Small intestine (tissue), 7 donors: Measurements from ENCODE around the gene EPS8L2. TPM values are rescaled to one million over a fixed set of nuclear protein-coding genes. Genes with fewer than 3 reads are reported as not detected.

ENCODE experiments used
- DNase-seq, 2 donors: peaks; one replicate each; pipeline versions ENCODE4 v3.0.0 to v3.0.0-alpha.2; 2013
- FAIRE-seq: peaks from 2 replicates; lab custom pipeline; 2012; peaks lifted over from hg19 to GRCh38; lab: Jason Lieb, UNC
- H3K27ac ChIP-seq, 3 donors: one replicate each; pipeline ENCODE4 v1.5.1; 2013; ENCODE audit warnings: low read length in 2 of 3, mild to moderate bottlenecking in 2 of 3, control low read depth in 1 of 3, inconsistent platforms in 1 of 3, low read depth in 1 of 3, moderate library complexity in 1 of 3
- H3K27me3 ChIP-seq, 3 donors: one replicate each; pipeline ENCODE4 v1.6.1; 2013; ENCODE audit warnings: low read length in 3 of 3, inconsistent platforms in 1 of 3; ENCODE audit not compliant: control insufficient read depth in 3 of 3, insufficient read depth in 3 of 3
- H3K36me3 ChIP-seq, 3 donors: one replicate each; pipeline ENCODE4 v1.6.1; 2013; ENCODE audit warnings: low read length in 3 of 3, inconsistent platforms in 1 of 3, low read depth in 1 of 3, mild to moderate bottlenecking in 1 of 3, moderate library complexity in 1 of 3; ENCODE audit not compliant: control insufficient read depth in 3 of 3, insufficient read depth in 2 of 3
- H3K4me1 ChIP-seq, 3 donors: one replicate each; pipeline ENCODE4 v1.6.1; 2013; ENCODE audit warnings: low read length in 2 of 3, inconsistent platforms in 1 of 3, low read depth in 1 of 3, mild to moderate bottlenecking in 1 of 3, moderate library complexity in 1 of 3; ENCODE audit not compliant: control insufficient read depth in 3 of 3, insufficient read depth in 2 of 3
- H3K4me3 ChIP-seq, 3 donors: one replicate each; pipeline ENCODE4 v1.5.1; 2013; ENCODE audit warnings: low read length in 3 of 3, control low read depth in 1 of 3, inconsistent platforms in 1 of 3, low read depth in 1 of 3, mild to moderate bottlenecking in 1 of 3, moderate library complexity in 1 of 3
- H3K9me3 ChIP-seq, 2 donors: one replicate each; pipeline ENCODE4 v1.6.1; 2013; ENCODE audit warnings: low read depth in 1 of 2, low read length in 1 of 2; ENCODE audit not compliant: control insufficient read depth in 2 of 2, insufficient read depth in 1 of 2
- WGBS, 3 donors: extraction: QIAGEN DNeasy Blood & Tissue Kit; methylation state at CpG; one replicate each; pipeline ENCODE4 v1.1.7; 2013; 5-methylcytosine and 5-hydroxymethylcytosine counted together
- polyA plus RNA-seq, 4 donors: library from polyadenylated mRNA; stranded (reverse) in 3 of 4; unstranded in 1 of 4; fragments of 200-250 nt in 3 of 4; fragments of 120-200 nt in 1 of 4; gene quantifications; one replicate each; pipeline versions ENCODE4 v1.2.1 to v1.2.3, GENCODE V29; 2013
- donor health status: healthy with polysubstance abuse.
- donor health status: control.
- donor health status: control.
- donor health status: Bipolar disorder and iron deficiency.
- donor health status: healthy.

EPS8L2 gene
- polyA plus RNA-seq, 4 donors: 90.2 to 1,255 (median 670) TPM

DNA sequence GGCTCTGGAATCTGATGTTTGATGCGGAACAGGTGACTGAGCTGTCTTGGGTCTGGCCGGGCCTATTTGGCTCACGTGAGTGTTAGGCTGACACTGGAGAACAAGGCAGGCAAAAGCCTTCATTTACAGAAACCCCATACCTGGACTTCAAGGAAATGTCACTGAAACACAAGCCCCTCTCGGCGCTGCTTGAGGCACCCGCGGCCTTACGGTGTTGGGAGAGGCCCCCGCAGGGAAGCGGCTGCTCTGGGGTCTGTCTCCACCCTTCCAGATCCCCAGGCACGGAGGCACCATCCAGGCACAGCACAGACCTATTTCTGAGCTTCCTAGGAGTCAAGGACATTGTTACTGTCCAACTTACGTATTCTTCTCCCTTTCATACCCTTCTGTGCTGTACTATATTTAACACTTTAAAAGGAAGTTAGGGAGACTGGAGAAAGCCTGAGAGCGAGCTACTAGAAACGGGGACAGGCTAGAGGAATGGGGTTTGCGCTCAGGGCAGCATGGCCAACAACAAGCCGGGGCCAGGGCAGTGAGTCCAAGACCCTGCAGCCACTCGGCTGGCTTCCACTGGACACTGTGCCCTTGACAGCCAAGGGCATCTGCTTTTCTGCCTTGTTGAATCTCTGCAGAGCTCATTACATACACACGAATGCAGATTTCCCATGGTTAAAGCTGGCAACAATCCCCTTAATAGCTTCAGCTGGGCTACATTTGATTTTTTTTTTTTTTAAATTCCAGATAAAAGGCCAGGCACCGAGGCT, 45.2 kb upstream of the EPS8L2 start:
- DNase-seq (no peak), FAIRE-seq (no peak)
- H3K4me3 ChIP-seq: no peak overlapping the region
- H3K4me1 ChIP-seq: peaks cover 4 to 21% (median 8%) of the 10 kb centered on the region in 3 donors
- WGBS, 3 donors: 90 to 92% (median 90%) methylated on average over 19 of the region's 19 CpGs
- H3K36me3 ChIP-seq: peaks cover 0 to 79% (median 2%) of the 10 kb centered on the region in 3 donors
- H3K27me3 ChIP-seq: no peaks in the 10 kb centered on the region
- H3K9me3 ChIP-seq: no peaks in the 10 kb centered on the region
- no peak overlapping the region for H3K27ac ChIP-seq

DNA sequence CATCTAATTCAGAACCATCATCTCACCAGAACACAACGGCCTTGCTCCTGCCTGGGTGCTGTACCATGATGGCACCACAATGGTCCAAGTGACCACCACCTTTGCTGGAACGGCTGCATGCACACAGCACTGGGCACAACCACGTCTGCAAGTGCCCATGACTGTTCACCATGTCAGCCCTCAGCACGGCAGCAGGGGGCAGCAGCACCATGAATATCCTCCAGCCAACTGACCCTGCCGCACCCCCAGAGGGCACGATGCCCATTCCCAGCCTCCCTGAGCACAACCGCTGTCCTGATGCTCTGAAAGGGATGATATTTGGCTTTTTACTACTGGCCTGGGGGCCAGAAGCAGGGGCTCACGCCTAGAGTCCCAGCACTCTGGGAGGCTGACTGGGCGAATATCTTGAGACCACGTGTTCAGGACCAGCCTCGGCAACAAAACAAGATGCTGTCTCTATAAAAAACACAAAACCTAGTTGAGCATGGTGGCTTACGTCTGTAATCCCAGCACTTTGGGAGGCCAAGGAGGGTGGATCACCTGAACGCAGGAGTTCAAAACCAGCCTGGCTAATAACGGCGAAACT, 43.2 kb upstream of the EPS8L2 start:
- Histone ChIP-seq H3K27ac (no peak overlapping the region), H3K27me3 (no peaks in the 10 kb centered on the region), H3K9me3 (no peaks in the 10 kb centered on the region), H3K4me3 (no peak overlapping the region), H3K4me1 (peaks cover 0 to 10% (median 2%) of the 10 kb centered on the region in 3 donors), H3K36me3 (peaks cover 0 to 73% (median 5%) of the 10 kb centered on the region in 3 donors)
- DNase-seq (peak; percentile 61 to 67), FAIRE-seq (no peak)
- 57 to 63% (median 58%) methylated on average over 15 of the region's 15 CpGs for WGBS, 3 donors

DNA sequence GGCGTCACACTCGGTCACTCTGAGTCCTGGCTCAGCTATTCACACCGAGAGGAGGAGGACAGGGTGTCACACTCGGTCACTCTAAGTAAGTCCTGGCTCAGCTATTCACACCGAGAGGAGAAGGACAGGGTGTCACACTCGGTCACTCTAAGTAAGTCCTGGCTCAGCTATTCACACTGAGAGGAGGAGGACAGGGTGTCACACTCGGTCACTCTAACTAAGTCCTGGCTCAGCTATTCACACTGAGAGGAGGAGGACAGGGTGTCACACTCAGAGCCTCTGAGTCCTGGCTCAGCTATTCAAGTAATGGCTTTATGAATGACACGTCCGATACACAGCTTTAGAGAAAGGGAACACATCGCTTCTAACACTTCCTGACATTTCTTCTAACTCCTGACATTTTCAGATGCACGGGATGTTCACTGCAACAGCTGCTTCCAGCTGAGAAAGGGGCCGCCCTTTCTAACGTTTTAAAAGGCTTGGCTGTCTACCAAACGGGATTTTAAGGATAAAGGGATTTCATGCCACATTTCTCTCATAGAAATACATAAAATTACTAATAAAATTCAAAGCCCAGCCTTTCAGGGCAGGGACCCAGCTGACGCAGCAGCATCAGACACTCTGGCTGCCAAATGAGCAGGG, 40.8 kb upstream of the EPS8L2 start:
- no peaks in the 10 kb centered on the region for H3K9me3 ChIP-seq
- peak overlapping the region in 1 of 3 donors; percentile 71 for H3K27ac ChIP-seq
- no peak for FAIRE-seq
- H3K4me3 ChIP-seq: no peak overlapping the region
- peak in 1 of 2 donors; percentile 16 for DNase-seq
- H3K36me3 ChIP-seq: peaks cover 0 to 65% (median 5%) of the 10 kb centered on the region in 3 donors
- no peaks in the 10 kb centered on the region for H3K27me3 ChIP-seq
- 79 to 90% (median 88%) methylated on average over 13 to 15 of the region's 15 CpGs for WGBS, 3 donors
- no peaks in the 10 kb centered on the region for H3K4me1 ChIP-seq

DNA sequence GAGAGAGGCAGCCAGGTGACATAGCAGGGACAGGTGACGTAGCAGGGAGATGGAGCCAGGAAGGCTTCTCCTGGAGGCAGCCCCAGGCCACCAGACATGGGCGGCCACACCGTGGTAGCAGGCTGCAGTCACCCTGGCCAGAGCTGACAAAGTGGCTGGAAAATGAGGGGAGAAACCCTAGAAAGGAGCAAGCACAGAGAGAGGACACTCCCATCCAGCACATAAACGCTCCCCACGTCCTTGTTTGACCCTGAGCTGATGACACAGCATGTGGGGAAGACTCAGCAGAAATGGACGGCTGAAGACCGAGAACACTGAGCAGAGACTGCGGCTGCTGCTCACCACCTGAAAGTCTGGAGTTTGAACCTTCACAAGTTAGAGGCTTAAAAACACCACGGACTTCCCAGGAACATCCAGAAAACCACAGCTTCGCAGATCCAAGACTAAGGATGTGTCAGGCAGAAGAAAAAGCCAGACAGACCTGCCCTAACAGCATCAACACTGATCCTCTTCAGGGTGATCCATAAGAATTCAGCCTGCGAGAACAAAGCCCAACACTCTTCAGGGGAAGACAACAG, 40.2 kb upstream of the EPS8L2 start:
- H3K36me3 ChIP-seq: peaks cover 0 to 61% (median 3%) of the 10 kb centered on the region in 3 donors
- no peaks in the 10 kb centered on the region for H3K4me1 ChIP-seq
- no peaks in the 10 kb centered on the region for H3K27me3 ChIP-seq
- 67 to 78% (median 75%) methylated on average over 11 of the region's 11 CpGs for WGBS, 3 donors
- no peaks in the 10 kb centered on the region for H3K9me3 ChIP-seq
- H3K27ac ChIP-seq: peak overlapping the region in 1 of 3 donors; percentile 59
- DNase-seq (no peak), FAIRE-seq (no peak)
- H3K4me3 ChIP-seq: no peak overlapping the region

DNA sequence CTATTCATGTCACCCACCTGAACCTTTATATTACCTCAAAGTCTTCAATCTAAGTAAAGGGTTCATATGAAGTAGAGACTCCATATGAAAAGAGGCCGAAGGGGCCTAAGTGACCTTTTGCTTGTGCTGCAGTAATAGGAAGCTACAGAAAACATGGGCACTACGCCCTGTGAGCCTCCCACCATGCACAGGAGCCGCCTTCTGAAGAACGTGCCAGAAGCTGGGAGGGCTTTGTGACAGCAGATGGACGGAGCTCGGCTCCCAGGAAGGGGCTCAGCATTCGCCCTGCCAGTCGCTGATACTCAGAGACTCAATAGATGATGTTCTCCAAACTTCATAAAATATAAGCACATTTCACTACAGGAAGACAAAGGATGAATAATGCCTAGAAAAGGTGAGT, 32.2 kb upstream of the EPS8L2 start:
- DNase-seq (no peak), FAIRE-seq (no peak)
- peaks cover 9 to 64% (median 13%) of the 10 kb centered on the region in 3 donors for H3K36me3 ChIP-seq
- no peak overlapping the region for H3K4me3 ChIP-seq
- no peak overlapping the region for H3K27ac ChIP-seq
- 94 to 99% (median 96%) methylated on average over 8 of the region's 8 CpGs for WGBS, 3 donors
- no peaks in the 10 kb centered on the region for H3K9me3 ChIP-seq
- H3K27me3 ChIP-seq: no peaks in the 10 kb centered on the region
- H3K4me1 ChIP-seq: no peaks in the 10 kb centered on the region

DNA sequence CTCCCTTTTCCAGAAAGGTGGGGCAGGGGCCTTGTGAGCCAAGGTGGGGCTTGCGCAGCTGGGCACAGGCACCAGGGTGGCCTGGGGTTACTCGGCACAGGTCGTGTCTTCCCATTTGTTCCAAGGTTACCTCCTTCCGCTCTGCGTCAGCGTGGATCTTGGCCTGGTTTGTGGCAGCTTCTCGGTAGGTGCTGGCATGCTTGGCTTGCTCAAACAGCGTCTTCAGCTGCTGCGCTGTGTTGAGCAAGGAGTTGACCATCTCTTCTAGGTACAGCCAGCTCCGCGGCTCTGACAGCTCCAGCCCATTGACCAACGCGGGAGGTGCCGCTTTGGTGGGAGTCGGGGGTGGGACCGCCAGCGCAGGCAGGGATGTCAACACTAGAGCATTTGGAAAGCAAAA, 31.6 kb upstream of the EPS8L2 start:
- Histone ChIP-seq H3K36me3 (peaks cover 12 to 65% (median 13%) of the 10 kb centered on the region in 3 donors), H3K4me3 (no peak overlapping the region), H3K9me3 (no peaks in the 10 kb centered on the region), H3K27me3 (no peaks in the 10 kb centered on the region), H3K4me1 (no peaks in the 10 kb centered on the region), H3K27ac (no peak overlapping the region)
- DNase-seq (no peak), FAIRE-seq (no peak)
- WGBS, 3 donors: 91 to 94% (median 94%) methylated on average over 17 of the region's 17 CpGs

DNA sequence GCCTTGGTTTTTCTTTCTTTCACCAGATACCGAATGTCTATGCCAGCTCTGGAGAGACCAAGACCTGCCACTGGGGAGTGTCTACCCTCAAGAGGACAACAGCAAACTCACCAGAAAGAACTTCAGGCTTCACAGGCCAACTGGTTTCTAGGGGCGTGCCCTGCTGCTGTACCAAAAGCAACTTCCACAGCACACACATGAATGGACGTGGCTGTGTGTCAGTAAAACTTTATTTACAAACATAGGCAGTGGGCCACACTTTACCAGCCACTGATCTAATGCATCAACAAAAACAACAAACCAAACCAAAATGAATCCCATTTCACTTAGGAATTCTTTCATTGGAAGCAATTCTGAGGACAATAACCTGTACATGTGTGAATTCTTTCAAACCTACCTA, 27.7 kb upstream of the EPS8L2 start:
- FAIRE-seq (no peak), DNase-seq (no peak)

More for the DNA sequence above, 27.7 kb upstream of the EPS8L2 start:
- H3K27ac ChIP-seq: no peak overlapping the region
- no peaks in the 10 kb centered on the region for H3K4me1 ChIP-seq
- 92 to 98% (median 96%) methylated on average over 3 of the region's 3 CpGs for WGBS, 3 donors
- no peaks in the 10 kb centered on the region for H3K27me3 ChIP-seq
- H3K4me3 ChIP-seq: no peak overlapping the region
- peaks cover 0 to 7% of the 10 kb centered on the region in 2 donors for H3K9me3 ChIP-seq
- peaks cover 9 to 82% (median 9%) of the 10 kb centered on the region in 3 donors for H3K36me3 ChIP-seq
